ENCODE results near the gene EMILIN1.
"Not testable (repeated sequence)": the region's sequence is repeated elsewhere in the genome, so short reads cannot be mapped to it uniquely, and the experiment has no call there.

EMILIN1 gene

DNA sequence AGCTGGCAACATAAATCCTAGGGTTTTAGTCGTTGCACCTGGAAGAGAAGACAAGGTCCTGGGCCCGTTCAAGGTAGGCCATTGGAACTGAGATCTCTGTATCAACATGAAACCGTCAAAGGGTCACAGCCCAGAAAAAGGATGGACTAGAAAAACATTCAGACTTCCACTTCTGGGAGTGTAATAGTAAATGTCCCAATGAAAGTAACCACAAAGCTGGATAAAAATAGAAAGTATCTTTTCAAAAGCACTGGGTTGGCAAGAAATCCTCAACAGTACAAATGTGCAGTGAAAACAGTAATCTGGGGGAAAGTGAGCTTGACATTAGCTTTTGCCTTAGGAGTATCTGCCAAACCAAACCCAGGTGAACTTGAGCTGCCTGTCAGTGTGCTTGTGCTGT, 27.6 kb downstream of the EMILIN1 start:
- H3K4me3 ChIP-seq (replicated peaks; ENCODE audit: low read depth, low read length): no peak overlapping the region
- DNase-seq (ENCODE audit: extremely low read depth, low read depth): no peak
- TF ChIP-seq, protein P1, sequence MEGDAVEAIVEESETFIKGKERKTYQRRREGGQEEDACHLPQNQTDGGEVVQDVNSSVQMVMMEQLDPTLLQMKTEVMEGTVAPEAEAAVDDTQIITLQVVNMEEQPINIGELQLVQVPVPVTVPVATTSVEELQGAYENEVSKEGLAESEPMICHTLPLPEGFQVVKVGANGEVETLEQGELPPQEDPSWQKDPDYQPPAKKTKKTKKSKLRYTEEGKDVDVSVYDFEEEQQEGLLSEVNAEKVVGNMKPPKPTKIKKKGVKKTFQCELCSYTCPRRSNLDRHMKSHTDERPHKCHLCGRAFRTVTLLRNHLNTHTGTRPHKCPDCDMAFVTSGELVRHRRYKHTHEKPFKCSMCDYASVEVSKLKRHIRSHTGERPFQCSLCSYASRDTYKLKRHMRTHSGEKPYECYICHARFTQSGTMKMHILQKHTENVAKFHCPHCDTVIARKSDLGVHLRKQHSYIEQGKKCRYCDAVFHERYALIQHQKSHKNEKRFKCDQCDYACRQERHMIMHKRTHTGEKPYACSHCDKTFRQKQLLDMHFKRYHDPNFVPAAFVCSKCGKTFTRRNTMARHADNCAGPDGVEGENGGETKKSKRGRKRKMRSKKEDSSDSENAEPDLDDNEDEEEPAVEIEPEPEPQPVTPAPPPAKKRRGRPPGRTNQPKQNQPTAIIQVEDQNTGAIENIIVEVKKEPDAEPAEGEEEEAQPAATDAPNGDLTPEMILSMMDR (IDR thresholded peaks at IDR 0.05; ENCODE audit: low read depth, low read length, missing control alignments): no peak

DNA sequence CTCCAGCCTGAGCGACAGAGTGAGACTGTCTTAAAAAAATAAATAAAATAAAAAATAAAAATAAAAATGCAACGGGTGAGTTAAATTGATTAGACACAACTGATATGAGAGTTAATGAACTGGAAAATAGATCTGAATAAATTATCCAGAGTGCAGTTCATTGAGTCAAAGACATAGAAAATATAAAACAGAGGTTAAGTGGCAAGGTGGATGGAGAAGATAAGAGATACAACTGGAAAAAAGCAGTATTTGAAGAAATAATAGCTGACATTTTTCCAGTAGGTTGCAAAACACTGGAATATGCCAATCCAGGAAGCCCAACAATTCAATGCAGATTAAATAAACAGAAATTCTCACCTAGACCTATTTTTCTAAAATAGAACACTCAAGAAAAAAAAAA, 29.8 kb downstream of the EMILIN1 start:
- H3K4me3 ChIP-seq (replicated peaks; ENCODE audit: low read depth, low read length): no peak overlapping the region
- TF ChIP-seq, protein P1 (IDR thresholded peaks at IDR 0.05; ENCODE audit: low read depth, low read length, missing control alignments): no peak
- DNase-seq (ENCODE audit: extremely low read depth, low read depth): no peak

DNA sequence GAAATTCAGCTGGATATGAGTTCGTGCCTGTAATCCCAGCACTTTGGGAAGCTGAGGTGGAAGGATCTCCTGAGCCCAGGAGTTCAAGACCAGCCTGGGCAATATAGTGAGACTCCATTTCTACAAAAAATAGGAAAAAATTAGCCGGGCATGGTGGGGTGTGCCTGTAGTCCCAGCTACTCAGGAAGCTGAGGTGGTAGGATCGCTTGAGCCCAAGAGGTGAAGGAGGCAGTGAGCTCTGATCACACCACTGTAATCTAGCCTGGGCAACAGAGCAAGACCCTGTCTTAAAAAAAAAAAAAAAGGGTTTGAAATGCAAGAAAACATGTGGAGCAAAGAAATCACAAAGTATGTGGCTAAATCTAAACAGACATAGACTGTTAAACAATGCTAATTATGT, 30.7 kb downstream of the EMILIN1 start:
- no peak for DNase-seq (ENCODE audit: extremely low read depth, low read depth)
- H3K4me3 ChIP-seq (replicated peaks; ENCODE audit: low read depth, low read length): no peak overlapping the region
- TF ChIP-seq, protein P1 (IDR thresholded peaks at IDR 0.05; ENCODE audit: low read depth, low read length, missing control alignments): no peak

DNA sequence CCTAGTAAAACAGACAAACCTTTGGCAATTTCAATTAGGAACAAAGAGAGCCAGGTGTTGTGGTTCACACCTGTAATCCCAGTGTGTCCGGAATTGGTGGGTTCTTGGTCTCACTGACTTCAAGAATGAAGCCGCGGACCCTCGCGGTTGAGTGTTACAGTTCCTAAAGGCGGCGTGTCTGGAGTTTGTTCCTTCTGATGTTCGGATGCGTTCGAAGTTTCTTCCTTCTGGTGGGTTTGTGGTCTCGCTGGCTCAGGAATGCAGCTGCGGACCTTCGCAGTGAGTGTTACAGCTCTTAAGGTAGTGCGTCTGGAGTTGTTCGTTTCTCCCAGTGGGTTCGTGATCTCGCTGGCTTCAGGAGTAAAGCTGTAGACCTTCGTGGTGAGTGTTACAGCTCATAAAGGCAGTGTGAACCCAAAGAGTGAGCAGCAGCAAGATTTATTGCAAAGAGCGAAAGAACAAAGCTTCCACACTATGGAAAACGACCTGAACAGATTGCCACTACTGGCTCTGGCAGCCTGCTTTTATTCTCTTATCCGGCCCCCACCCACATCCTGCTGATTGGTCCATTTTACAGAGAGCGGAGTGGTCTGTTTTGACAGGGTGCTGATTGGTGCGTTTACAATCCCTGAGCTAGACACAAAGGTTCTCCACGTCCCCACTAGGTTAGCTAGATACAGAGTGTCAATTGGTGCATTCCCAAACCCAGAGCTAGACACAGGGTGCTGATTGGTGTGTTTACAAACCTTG, 32.4 kb downstream of the EMILIN1 start:
- H3K4me3 ChIP-seq (replicated peaks; ENCODE audit: low read depth, low read length); DNase-seq (ENCODE audit: extremely low read depth, low read depth): not testable (repeated sequence)

DNA sequence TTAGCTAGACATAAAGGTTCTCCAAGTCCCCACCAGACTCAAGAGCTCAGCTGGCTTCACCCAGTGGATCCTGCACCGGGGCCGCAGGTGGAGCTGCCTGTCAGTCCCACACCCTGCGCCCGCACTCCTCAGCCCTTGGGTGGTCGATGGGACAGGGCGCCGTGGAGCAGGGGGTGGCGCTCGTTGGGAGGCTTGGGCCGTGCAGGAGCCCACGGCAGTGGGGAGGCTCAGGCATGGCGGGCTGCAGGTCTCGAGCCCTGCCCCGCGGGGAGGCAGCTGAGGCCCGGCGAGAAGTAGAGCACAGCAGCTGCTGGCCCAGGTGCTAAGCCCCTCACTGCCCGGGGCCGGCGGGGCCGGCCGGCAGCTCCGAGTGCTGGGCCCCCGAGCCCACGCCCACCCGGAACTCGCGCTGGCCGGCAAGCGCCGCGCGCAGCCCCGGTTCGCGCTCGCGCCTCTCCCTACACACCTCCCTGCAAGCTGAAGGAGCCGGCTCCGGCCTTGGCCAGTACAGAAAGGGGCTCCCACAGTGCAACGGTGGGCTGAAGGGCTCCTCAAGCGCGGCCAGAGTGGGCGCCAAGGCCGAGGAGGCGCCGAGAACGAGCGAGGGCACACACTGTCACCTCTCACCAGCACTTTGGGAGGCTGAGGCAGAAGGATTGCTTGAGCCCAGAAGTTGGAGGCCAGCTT, 33.1 kb downstream of the EMILIN1 start:
- DNase-seq (ENCODE audit: extremely low read depth, low read depth); H3K4me3 ChIP-seq (replicated peaks; ENCODE audit: low read depth, low read length): not testable (repeated sequence)

DNA sequence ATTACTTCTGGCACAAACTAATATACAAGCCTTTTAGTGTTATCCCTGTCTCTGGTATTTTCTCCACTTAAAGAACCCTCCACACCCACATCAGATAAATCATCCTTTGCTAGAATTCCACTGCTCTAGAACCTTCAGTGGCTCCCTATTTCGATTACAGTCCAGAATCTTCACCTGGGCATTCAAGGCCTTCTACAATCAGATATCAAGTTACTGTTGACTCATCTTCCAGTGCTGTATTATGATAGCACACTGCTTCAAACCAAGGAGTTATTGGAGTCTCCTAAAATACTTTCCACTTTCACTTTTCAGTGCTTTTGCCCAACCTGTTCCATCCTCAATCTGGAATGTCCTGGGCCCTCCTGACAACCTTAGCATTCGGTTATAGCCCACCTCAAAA, 37.1 kb downstream of the EMILIN1 start:
- TF ChIP-seq, protein P1 (IDR thresholded peaks at IDR 0.05; ENCODE audit: low read depth, low read length, missing control alignments): no peak
- H3K4me3 ChIP-seq (replicated peaks; ENCODE audit: low read depth, low read length): no peak overlapping the region
- no peak for DNase-seq (ENCODE audit: extremely low read depth, low read depth)

DNA sequence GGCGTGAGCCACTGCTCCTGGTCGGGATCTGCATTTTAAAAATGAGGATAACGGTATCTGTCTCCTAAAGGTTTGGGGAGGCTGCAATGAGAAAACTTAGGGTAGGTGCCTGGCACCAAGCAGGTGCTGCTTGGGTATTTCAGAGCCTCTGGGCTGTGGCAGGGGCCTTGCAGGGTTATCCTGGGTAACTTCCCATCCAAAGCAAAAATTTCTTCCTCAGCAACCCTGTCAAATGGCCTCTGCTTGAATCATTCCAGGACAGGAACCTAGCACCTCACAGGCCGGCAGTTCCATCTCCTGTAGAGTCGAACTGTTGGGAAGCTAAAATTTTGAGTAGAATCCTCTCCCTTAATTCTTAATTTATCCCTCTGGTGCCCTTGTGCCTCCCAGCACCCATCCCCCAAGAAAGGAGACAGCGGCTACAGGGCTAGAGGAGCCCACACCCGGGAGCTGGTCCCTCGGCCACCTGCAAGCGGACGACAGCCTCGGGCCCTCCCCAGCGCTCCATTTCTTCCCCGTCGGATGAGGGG, 39.6 kb downstream of the EMILIN1 start:
- TF ChIP-seq, protein P1 (IDR thresholded peaks at IDR 0.05; ENCODE audit: low read depth, low read length, missing control alignments): no peak
- DNase-seq (ENCODE audit: extremely low read depth, low read depth): no peak
- H3K4me3 ChIP-seq (replicated peaks; ENCODE audit: low read depth, low read length): peak overlapping the region; percentile 60

All from HFF-Myc (cell line).